Loucy (cell line): Measurements from ENCODE around the gene FAM13C.

ENCODE experiments used
- H2AFZ ChIP-seq: fragments of 200-600 bp; sonication (generic); 2 replicates; pipeline ENCODE4 v1.6.0; 2016; ENCODE audit warnings: antibody characterized with exemption, mild to moderate bottlenecking, low read length, moderate library complexity
- H3F3A ChIP-seq: fragments of 200-600 bp; 2 replicates; pipeline ENCODE4 v1.6.0; 2016; ENCODE audit warnings: antibody characterized with exemption, low read depth, mild to moderate bottlenecking
- H3K27me3 ChIP-seq: fragments of 200-600 bp; sonication (generic); 2 replicates; pipeline ENCODE4 v1.6.1; 2014; ENCODE audit warnings: low read length, mild to moderate bottlenecking; ENCODE audit not compliant: insufficient read depth, poor library complexity, severe bottlenecking
- H3K36me3 ChIP-seq: fragments of 200-600 bp; sonication (generic); 2 replicates; pipeline ENCODE4 v1.6.1; 2016; ENCODE audit warnings: low read length; ENCODE audit not compliant: insufficient read depth
- H3K4me1 ChIP-seq: fragments of 200-600 bp; sonication (generic); 2 replicates; pipeline ENCODE4 v1.5.1; 2014; ENCODE audit warnings: low read length, mild to moderate bottlenecking; ENCODE audit not compliant: insufficient read depth, poor library complexity, severe bottlenecking
- H3K4me2 ChIP-seq: fragments of 200-600 bp; sonication (generic); 2 replicates; pipeline ENCODE4 v1.6.0; 2014; ENCODE audit warnings: antibody characterized with exemption, low read length, low read depth, mild to moderate bottlenecking; ENCODE audit not compliant: poor library complexity, severe bottlenecking
- H3K4me3 ChIP-seq: fragments of 200-600 bp; sonication (generic); 2 replicates; pipeline ENCODE4 v1.5.1; 2014; ENCODE audit warnings: low read length, mild to moderate bottlenecking, mixed read lengths; ENCODE audit not compliant: poor library complexity, severe bottlenecking
- H3K79me2 ChIP-seq: fragments of 200-600 bp; sonication (generic); 2 replicates; pipeline ENCODE4 v1.6.1; 2014; ENCODE audit warnings: low read length; ENCODE audit not compliant: insufficient read depth
- H3K9ac ChIP-seq: fragments of 200-600 bp; sonication (generic); 2 replicates; pipeline ENCODE4 v1.6.0; 2014; ENCODE audit warnings: mild to moderate bottlenecking, low read depth, low read length, moderate library complexity; ENCODE audit not compliant: poor library complexity, severe bottlenecking
- H3K9me2 ChIP-seq: fragments of 200-600 bp; sonication (generic); replicated peaks from 2 replicates; pipeline ENCODE4 v1.6.1; 2016; ENCODE audit warnings: low read depth, low read length, mixed read lengths
- H3K9me3 ChIP-seq: fragments of 200-600 bp; sonication (generic); 2 replicates; pipeline ENCODE4 v1.6.1; 2014; ENCODE audit warnings: mild to moderate bottlenecking, antibody characterized with exemption, low read length, low read depth; ENCODE audit not compliant: insufficient read depth
- H4K20me1 ChIP-seq: fragments of 200-600 bp; sonication (generic); 2 replicates; pipeline ENCODE4 v1.6.0; 2014; ENCODE audit warnings: antibody characterized with exemption, low read length, mild to moderate bottlenecking; ENCODE audit not compliant: insufficient read depth, poor library complexity, severe bottlenecking
- EZH2phosphoT487 ChIP-seq: fragments of 200-600 bp; IDR thresholded peaks from 2 replicates; pipeline ENCODE4 v1.6.1; 2018; ENCODE audit warnings: antibody characterized with exemption, mild to moderate bottlenecking, moderate library complexity, borderline replicate concordance
- TF ChIP-seq, protein P1 (sequence below): fragments of 200-600 bp; sonication (generic); conservative IDR thresholded peaks from 2 replicates; pipeline ENCODE4 v1.5.1; 2014; ENCODE audit warnings: mild to moderate bottlenecking, antibody characterized with exemption, low read length

Gene FAM13C

DNA sequence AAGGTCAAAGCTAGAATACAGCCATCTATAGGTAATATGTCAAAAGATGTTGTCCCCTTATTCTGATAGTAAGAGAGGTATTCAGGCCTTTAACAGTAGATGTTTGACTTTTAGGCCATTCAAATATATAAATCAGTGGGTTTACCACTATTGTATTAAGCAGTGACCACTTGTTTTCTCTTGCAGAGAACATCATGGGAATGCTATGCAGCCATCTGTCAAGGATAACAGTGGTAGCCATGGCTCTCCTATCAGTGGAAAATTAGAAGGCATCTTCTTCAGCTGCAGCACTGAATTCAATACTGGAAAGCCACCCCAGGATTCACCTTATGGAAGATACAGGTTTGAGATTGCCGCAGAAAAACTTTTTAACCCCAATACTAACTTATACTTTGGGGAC, 117.5 kb downstream of the FAM13C start:
- no peaks in the 10 kb centered on the region for H3F3A ChIP-seq
- no peak for TF ChIP-seq EZH2phosphoT487
- TF ChIP-seq, protein P1, sequence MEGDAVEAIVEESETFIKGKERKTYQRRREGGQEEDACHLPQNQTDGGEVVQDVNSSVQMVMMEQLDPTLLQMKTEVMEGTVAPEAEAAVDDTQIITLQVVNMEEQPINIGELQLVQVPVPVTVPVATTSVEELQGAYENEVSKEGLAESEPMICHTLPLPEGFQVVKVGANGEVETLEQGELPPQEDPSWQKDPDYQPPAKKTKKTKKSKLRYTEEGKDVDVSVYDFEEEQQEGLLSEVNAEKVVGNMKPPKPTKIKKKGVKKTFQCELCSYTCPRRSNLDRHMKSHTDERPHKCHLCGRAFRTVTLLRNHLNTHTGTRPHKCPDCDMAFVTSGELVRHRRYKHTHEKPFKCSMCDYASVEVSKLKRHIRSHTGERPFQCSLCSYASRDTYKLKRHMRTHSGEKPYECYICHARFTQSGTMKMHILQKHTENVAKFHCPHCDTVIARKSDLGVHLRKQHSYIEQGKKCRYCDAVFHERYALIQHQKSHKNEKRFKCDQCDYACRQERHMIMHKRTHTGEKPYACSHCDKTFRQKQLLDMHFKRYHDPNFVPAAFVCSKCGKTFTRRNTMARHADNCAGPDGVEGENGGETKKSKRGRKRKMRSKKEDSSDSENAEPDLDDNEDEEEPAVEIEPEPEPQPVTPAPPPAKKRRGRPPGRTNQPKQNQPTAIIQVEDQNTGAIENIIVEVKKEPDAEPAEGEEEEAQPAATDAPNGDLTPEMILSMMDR = no peak
- H3K9me2 ChIP-seq = no peaks in the 10 kb centered on the region
- no peak overlapping the region for H3K9ac ChIP-seq
- no peak overlapping the region for H3K4me2 ChIP-seq
- no peak overlapping the region for H2AFZ ChIP-seq
- no peaks in the 10 kb centered on the region for H3K36me3 ChIP-seq
- no peaks in the 10 kb centered on the region for H4K20me1 ChIP-seq
- no peaks in the 10 kb centered on the region for H3K79me2 ChIP-seq
- H3K27me3 ChIP-seq = no peaks in the 10 kb centered on the region
- H3K4me1 ChIP-seq = no peaks in the 10 kb centered on the region
- no peaks in the 10 kb centered on the region for H3K9me3 ChIP-seq
- H3K4me3 ChIP-seq = no peak overlapping the region

DNA sequence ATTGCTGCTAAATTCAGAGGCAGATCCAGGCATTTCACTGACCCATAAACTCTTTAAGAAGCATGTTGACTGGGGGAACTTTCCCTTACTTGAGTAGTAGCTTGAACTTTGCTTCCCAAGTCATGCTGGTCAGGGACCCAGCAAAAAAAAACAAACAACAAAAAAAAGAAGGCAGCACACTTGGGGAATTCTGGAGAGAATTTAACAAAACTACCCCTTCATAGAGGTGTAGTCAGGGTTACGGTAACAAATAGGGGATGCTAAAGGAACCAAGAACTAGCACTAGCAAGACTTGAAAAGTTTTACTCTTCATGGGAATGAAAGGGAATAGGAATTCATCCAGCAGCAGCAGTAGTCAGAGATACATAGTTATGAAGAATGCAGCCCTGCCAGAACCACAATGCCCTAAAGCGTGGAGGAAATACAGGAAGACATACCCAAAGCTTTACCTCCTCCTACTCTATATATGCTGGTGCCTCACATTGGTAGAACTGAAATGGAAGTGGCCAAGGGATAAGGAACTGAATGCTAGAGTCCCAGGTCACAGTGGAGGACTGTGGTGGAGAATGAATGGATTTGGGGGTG, 118.6 kb downstream of the FAM13C start:
- Histone ChIP-seq H3K36me3 (no peaks in the 10 kb centered on the region), H3K9me2 (no peaks in the 10 kb centered on the region), H3K9ac (no peak overlapping the region), H3F3A (no peaks in the 10 kb centered on the region), H3K79me2 (no peaks in the 10 kb centered on the region), H2AFZ (no peak overlapping the region), H3K9me3 (no peaks in the 10 kb centered on the region), H3K27me3 (no peaks in the 10 kb centered on the region), H3K4me2 (no peak overlapping the region), H3K4me3 (no peak overlapping the region), H4K20me1 (no peaks in the 10 kb centered on the region), H3K4me1 (no peaks in the 10 kb centered on the region)
- TF ChIP-seq EZH2phosphoT487 = no peak
- TF ChIP-seq, protein P1 = no peak

DNA sequence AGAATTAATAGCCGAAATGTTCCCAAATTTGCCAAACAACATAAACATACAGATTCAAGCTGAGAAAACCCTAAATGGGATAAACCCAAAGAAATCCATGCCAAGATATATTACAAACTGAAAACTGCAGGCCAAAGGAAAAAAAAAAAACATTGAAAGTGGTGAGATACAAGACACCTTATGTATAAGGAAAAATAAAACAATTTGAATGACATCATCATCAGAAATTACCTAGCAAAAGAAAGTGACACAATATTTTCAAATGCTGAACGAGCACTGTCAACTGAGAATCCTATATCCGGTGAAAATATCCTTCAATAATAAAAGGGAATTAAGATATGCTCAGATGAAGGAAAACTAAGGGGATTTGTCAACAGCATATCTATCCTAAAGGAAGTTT, 119.4 kb downstream of the FAM13C start:
- Histone ChIP-seq H3K9me2 (no peaks in the 10 kb centered on the region), H3K4me3 (no peak overlapping the region), H3K36me3 (no peaks in the 10 kb centered on the region), H3K79me2 (no peaks in the 10 kb centered on the region), H3K27me3 (no peaks in the 10 kb centered on the region), H2AFZ (no peak overlapping the region), H3K9ac (no peak overlapping the region), H3K4me2 (no peak overlapping the region), H4K20me1 (no peaks in the 10 kb centered on the region), H3K4me1 (no peaks in the 10 kb centered on the region), H3F3A (no peaks in the 10 kb centered on the region), H3K9me3 (no peaks in the 10 kb centered on the region)
- no peak for TF ChIP-seq EZH2phosphoT487
- TF ChIP-seq, protein P1 = no peak
